Neuronal stem cell (in vitro differentiated cells): ENCODE data around the gene ADGRL3.
"Not testable (repeated sequence)": the region's sequence is repeated elsewhere in the genome, so short reads cannot be mapped to it uniquely, and the experiment has no call there.

Experiments
- DNase-seq: peaks from one replicate; pipeline ENCODE4 v3.0.0-alpha.2; 2013; ENCODE audit warnings: low spot score
- H2AFZ ChIP-seq: one replicate; pipeline ENCODE4 v1.6.1; 2013; ENCODE audit warnings: mild to moderate bottlenecking, low read length, inconsistent platforms
- H2AK5ac ChIP-seq: 2 replicates; pipeline ENCODE4 v1.6.1; 2013; ENCODE audit warnings: low read depth, mild to moderate bottlenecking, inconsistent platforms, low read length, moderate library complexity, mixed read lengths
- H2BK120ac ChIP-seq: 2 replicates; pipeline ENCODE4 v1.6.1; 2013; ENCODE audit warnings: low read depth, mild to moderate bottlenecking, inconsistent platforms, low read length, moderate library complexity, mixed read lengths
- H2BK12ac ChIP-seq: one replicate; pipeline ENCODE4 v1.6.1; 2013; ENCODE audit warnings: low read length, inconsistent platforms
- H2BK15ac ChIP-seq: 2 replicates; pipeline ENCODE4 v1.6.1; 2013; ENCODE audit warnings: mild to moderate bottlenecking, low read length, inconsistent platforms, mixed read lengths
- H2BK5ac ChIP-seq: one replicate; pipeline ENCODE4 v1.6.1; 2013; ENCODE audit warnings: inconsistent platforms, mild to moderate bottlenecking, low read length, moderate library complexity
- H3K14ac ChIP-seq: one replicate; pipeline ENCODE4 v1.6.1; 2013; ENCODE audit warnings: low read length, inconsistent platforms
- H3K18ac ChIP-seq: 2 replicates; pipeline ENCODE4 v1.6.1; 2013; ENCODE audit warnings: low read length, inconsistent platforms
- H3K23ac ChIP-seq: 2 replicates; pipeline ENCODE4 v1.6.1; 2013; ENCODE audit warnings: low read depth, mild to moderate bottlenecking, mixed read lengths, low read length, inconsistent platforms; ENCODE audit not compliant: poor library complexity
- H3K27ac ChIP-seq: replicated peaks from 3 replicates; pipeline ENCODE4 v1.5.1; 2013; ENCODE audit warnings: low read length, inconsistent platforms
- H3K27me3 ChIP-seq, 3 experiments: 2 replicates each; pipeline ENCODE4 v1.6.1; 2013; ENCODE audit warnings: low read length in 3 of 3, mild to moderate bottlenecking in 2 of 3, inconsistent platforms in 1 of 3, low read depth in 1 of 3, mixed read lengths in 1 of 3, moderate library complexity in 1 of 3; ENCODE audit not compliant: control insufficient read depth in 3 of 3, insufficient read depth in 3 of 3
- H3K36me3 ChIP-seq, 2 donors: replicated peaks in 1 of 2; 2 replicates each; pipeline ENCODE4 v1.6.1; 2013; ENCODE audit warnings: low read length in 2 of 2; ENCODE audit not compliant: control insufficient read depth in 2 of 2, insufficient read depth in 2 of 2
- H3K4ac ChIP-seq: 2 replicates; pipeline ENCODE4 v1.6.1; 2013; ENCODE audit warnings: inconsistent platforms, mild to moderate bottlenecking, low read length, moderate library complexity
- H3K4me1 ChIP-seq, 2 donors: 1 replicate in 1 of 2; 2 replicates in 1 of 2; pipeline ENCODE4 v1.6.1; 2013; ENCODE audit warnings: low read length in 2 of 2, low read depth in 1 of 2; ENCODE audit not compliant: control insufficient read depth in 2 of 2, insufficient read depth in 1 of 2
- H3K4me2 ChIP-seq: one replicate; pipeline ENCODE4 v1.6.1; 2013; ENCODE audit warnings: mild to moderate bottlenecking, low read length, inconsistent platforms; ENCODE audit not compliant: insufficient read depth, poor library complexity, severe bottlenecking
- H3K4me3 ChIP-seq, 2 donors: 2 replicates each; pipeline ENCODE4 v1.5.1; 2013; ENCODE audit warnings: low read length in 2 of 2, mild to moderate bottlenecking in 2 of 2, inconsistent platforms in 1 of 2, moderate library complexity in 1 of 2
- H3K79me1 ChIP-seq: one replicate; pipeline ENCODE4 v1.6.1; 2013; ENCODE audit warnings: low read depth, mild to moderate bottlenecking, inconsistent platforms, low read length, moderate library complexity
- H3K9ac ChIP-seq: one replicate; pipeline ENCODE4 v1.6.1; 2013; ENCODE audit warnings: mild to moderate bottlenecking, low read depth, low read length, inconsistent platforms; ENCODE audit not compliant: poor library complexity
- H3K9me3 ChIP-seq, 2 donors: replicated peaks in 1 of 2; 2 replicates each; pipeline versions ENCODE3 to v1.6.1; 2013; ENCODE audit warnings: low read length in 2 of 2, mild to moderate bottlenecking in 2 of 2, inconsistent platforms in 1 of 2, low read depth in 1 of 2, mixed read lengths in 1 of 2, moderate library complexity in 1 of 2; ENCODE audit not compliant: control insufficient read depth in 2 of 2, insufficient read depth in 1 of 2
- H4K8ac ChIP-seq: one replicate; pipeline ENCODE4 v1.6.1; 2013; ENCODE audit warnings: low read depth, mild to moderate bottlenecking, inconsistent platforms, low read length, moderate library complexity
- H4K91ac ChIP-seq: one replicate; pipeline ENCODE4 v1.6.1; 2013; ENCODE audit warnings: low read length, low read depth, mild to moderate bottlenecking, inconsistent platforms; ENCODE audit not compliant: poor library complexity
- WGBS, 2 donors: extraction: QIAGEN DNeasy Blood & Tissue Kit; methylation state at CpG; one replicate each; pipeline ENCODE4 v1.1.7; 2013; ENCODE audit warnings: missing lambda C conversion rate in 2 of 2, mixed read lengths in 1 of 2; ENCODE audit not compliant: insufficient read length in 2 of 2, insufficient replicate concordance in 1 of 2; ENCODE audit errors: extremely low coverage in 2 of 2; 5-methylcytosine and 5-hydroxymethylcytosine counted together

ADGRL3 gene

GRCh38 chr4:61207156-61207555, 7.0 kb downstream of the ADGRL3 start:
- H3K9me3 ChIP-seq, H2BK12ac ChIP-seq, H3K14ac ChIP-seq, H3K23ac ChIP-seq, H2AK5ac ChIP-seq, H3K4ac ChIP-seq, H3K9ac ChIP-seq, H3K36me3 ChIP-seq, H3K27me3 ChIP-seq, H2AFZ ChIP-seq, H3K4me3 ChIP-seq, H3K18ac ChIP-seq, H4K8ac ChIP-seq, DNase-seq, H4K91ac ChIP-seq, H2BK5ac ChIP-seq, H2BK15ac ChIP-seq, H3K27ac ChIP-seq, H3K4me2 ChIP-seq, H2BK120ac ChIP-seq, H3K79me1 ChIP-seq: not testable (repeated sequence)
- H3K4me1 ChIP-seq = peaks cover 3 to 31% of the 10 kb centered on the region in 2 donors

GRCh38 chr4:61210186-61210939, 10.2 kb downstream of the ADGRL3 start:
- no peak overlapping the region for H2BK15ac ChIP-seq
- H4K8ac ChIP-seq = no peak overlapping the region
- H3K4me1 ChIP-seq = peaks cover 2 to 24% of the 10 kb centered on the region in 2 donors
- no peak overlapping the region for H2BK120ac ChIP-seq
- no peak overlapping the region for H2BK12ac ChIP-seq
- H3K14ac ChIP-seq = no peak overlapping the region
- H3K4me3 ChIP-seq = no peak overlapping the region
- H3K9ac ChIP-seq = no peak overlapping the region
- H2AK5ac ChIP-seq = no peak overlapping the region
- peak; percentile 86 for DNase-seq
- no peak overlapping the region for H3K27ac ChIP-seq
- H3K4ac ChIP-seq = no peak overlapping the region
- no peak overlapping the region for H2AFZ ChIP-seq
- no peak overlapping the region for H2BK5ac ChIP-seq
- no peak overlapping the region for H3K4me2 ChIP-seq
- peaks cover 2% of the 10 kb centered on the region for H3K79me1 ChIP-seq
- H3K27me3 ChIP-seq = peaks cover 0 to 5% (median 0%) of the 10 kb centered on the region in 3 experiments
- no CpG with 5 or more reads among the region's 6 CpGs for WGBS, 2 donors
- no peaks in the 10 kb centered on the region for H3K36me3 ChIP-seq
- H3K18ac ChIP-seq = no peak overlapping the region
- H3K23ac ChIP-seq = no peak overlapping the region
- H3K9me3 ChIP-seq = no peaks in the 10 kb centered on the region
- H4K91ac ChIP-seq = no peak overlapping the region

GRCh38 chr4:61211781-61212180, 11.7 kb downstream of the ADGRL3 start:
- Histone ChIP-seq H2BK15ac (no peak overlapping the region), H2BK120ac (no peak overlapping the region), H2AK5ac (no peak overlapping the region), H3K36me3 (no peaks in the 10 kb centered on the region), H3K9me3 (no peaks in the 10 kb centered on the region), H3K23ac (no peak overlapping the region), H3K27me3 (peaks cover 0 to 5% (median 0%) of the 10 kb centered on the region in 3 experiments), H3K14ac (no peak overlapping the region), H2AFZ (no peak overlapping the region), H3K4me1 (peaks cover 0 to 22% of the 10 kb centered on the region in 2 donors), H3K4me3 (no peak overlapping the region), H3K4me2 (no peak overlapping the region), H3K27ac (no peak overlapping the region), H3K18ac (no peak overlapping the region), H2BK12ac (no peak overlapping the region), H3K4ac (no peak overlapping the region), H3K9ac (no peak overlapping the region), H4K8ac (no peak overlapping the region), H4K91ac (no peak overlapping the region), H3K79me1 (no peaks in the 10 kb centered on the region), H2BK5ac (no peak overlapping the region)
- no CpG with 5 or more reads among the region's 1 CpG for WGBS, 2 donors
- no peak for DNase-seq

- Histone ChIP-seq H3K36me3 (no peaks in the 10 kb centered on the region), H3K27ac (no peak overlapping the region), H3K4me2 (no peak overlapping the region), H3K14ac (no peak overlapping the region), H3K18ac (no peak overlapping the region), H2BK12ac (no peak overlapping the region), H2BK15ac (no peak overlapping the region), H3K4me1 (peaks cover 0 to 22% of the 10 kb centered on the region in 2 donors), H3K23ac (no peak overlapping the region), H2AFZ (no peak overlapping the region), H4K8ac (no peak overlapping the region), H3K79me1 (no peaks in the 10 kb centered on the region), H3K4ac (no peak overlapping the region), H2AK5ac (no peak overlapping the region), H4K91ac (no peak overlapping the region), H3K27me3 (peaks cover 0 to 5% (median 0%) of the 10 kb centered on the region in 3 experiments), H3K9ac (no peak overlapping the region), H3K4me3 (no peak overlapping the region), H2BK120ac (no peak overlapping the region), H2BK5ac (no peak overlapping the region), H3K9me3 (no peaks in the 10 kb centered on the region)
- WGBS, 2 donors = no CpG with 5 or more reads among the region's 2 CpGs
- no peak for DNase-seq
These were observed 12.7 kb downstream of the ADGRL3 start for GRCh38 chr4:61212788-61213187.
